Measurements from ENCODE around the gene SRRM3.
"Not testable (repeated sequence)": the region's sequence is repeated elsewhere in the genome, so short reads cannot be mapped to it uniquely, and the experiment has no call there.

The SRRM3 gene

GRCh38 chr7:76291351-76292212 lies 89.9 kb downstream of the SRRM3 start:
- peak; percentile 97 for TF ChIP-seq CTCF (IDR thresholded peaks at IDR 0.05; ENCODE audit: low read depth, low read length)
- peak overlapping the region; percentile 4 for H3K4me3 ChIP-seq (ENCODE audit: low read depth, low read length)
- in situ Hi-C loops (cut with HindIII; ENCODE audit: low sequenced_read_pairs), result no loop called here
- DNase-seq (ENCODE audit: low read depth, low spot score), result peak; percentile 97

- DNase-seq (ENCODE audit: low read depth, low spot score), result peak; percentile 14
- TF ChIP-seq CTCF (IDR thresholded peaks at IDR 0.05; ENCODE audit: low read depth, low read length), result no peak
- peak overlapping the region; percentile 4 for H3K4me3 ChIP-seq (ENCODE audit: low read depth, low read length)
- in situ Hi-C loops (cut with HindIII; ENCODE audit: low sequenced_read_pairs), result no loop called here
Measured at GRCh38 chr7:76292213-76292573, 90.5 kb downstream of the SRRM3 start.

- in situ Hi-C loops (cut with HindIII; ENCODE audit: low sequenced_read_pairs); H3K4me3 ChIP-seq (ENCODE audit: low read depth, low read length): not testable (repeated sequence)
Measured at GRCh38 chr7:76292911-76293310, 91.2 kb downstream of the SRRM3 start.

GRCh38 chr7:76293407-76293901 lies 91.8 kb downstream of the SRRM3 start:
- in situ Hi-C loops (cut with HindIII; ENCODE audit: low sequenced_read_pairs), result no loop called here
- no peak for TF ChIP-seq CTCF (IDR thresholded peaks at IDR 0.05; ENCODE audit: low read depth, low read length)
- H3K4me3 ChIP-seq (ENCODE audit: low read depth, low read length), result no peak overlapping the region
- DNase-seq (ENCODE audit: low read depth, low spot score), result no peak

More at GRCh38 chr7:76292911-76293310, 91.2 kb downstream of the SRRM3 start:
- DNase-seq (ENCODE audit: low read depth, low spot score), result not testable (repeated sequence)

GRCh38 chr7:76294344-76295024 lies 92.8 kb downstream of the SRRM3 start:
- peak; percentile 98 for DNase-seq (ENCODE audit: low read depth, low spot score)
- H3K4me3 ChIP-seq (ENCODE audit: low read depth, low read length), result peak overlapping the region; percentile 22
- in situ Hi-C loops (cut with HindIII; ENCODE audit: low sequenced_read_pairs), result no loop called here
- no peak for TF ChIP-seq CTCF (IDR thresholded peaks at IDR 0.05; ENCODE audit: low read depth, low read length)

GRCh38 chr7:76296743-76297740 lies 95.3 kb downstream of the SRRM3 start:
- no peak overlapping the region for H3K4me3 ChIP-seq (ENCODE audit: low read depth, low read length)
- DNase-seq (ENCODE audit: low read depth, low spot score), result peak; percentile 66
- TF ChIP-seq CTCF (IDR thresholded peaks at IDR 0.05; ENCODE audit: low read depth, low read length), result no peak
- in situ Hi-C loops (cut with HindIII; ENCODE audit: low sequenced_read_pairs), result no loop called here
